GM04503 (cell line): ENCODE data around the gene NAGLU.

Experiments
- DNase-seq: peaks from one replicate; pipeline ENCODE4 v3.0.0-alpha.2; 2012; ENCODE audit warnings: low read depth

Gene NAGLU

GRCh38 chr17:42536048-42536371, at the start of gene NAGLU:
NAGLU (plus strand) TSS chr17:42536241; CDS start chr17:42536273, 32 bp downstream.
- no peak for DNase-seq

GRCh38 chr17:42488032-42488431, 48.0 kb upstream of the NAGLU start:
- DNase-seq: no peak

GRCh38 chr17:42493319-42493718, 42.7 kb upstream of the NAGLU start:
- no peak for DNase-seq

GRCh38 chr17:42494673-42495072, 41.4 kb upstream of the NAGLU start:
- DNase-seq: no peak

GRCh38 chr17:42498828-42499227, 37.2 kb upstream of the NAGLU start:
- DNase-seq: no peak

GRCh38 chr17:42502091-42502490, 34.0 kb upstream of the NAGLU start:
- no peak for DNase-seq

GRCh38 chr17:42502926-42503325, 33.1 kb upstream of the NAGLU start:
- DNase-seq: no peak

GRCh38 chr17:42507671-42508070, 28.4 kb upstream of the NAGLU start:
- no peak for DNase-seq

GRCh38 chr17:42508426-42509165, 27.4 kb upstream of the NAGLU start:
- no peak for DNase-seq

- DNase-seq: no peak
Measured at GRCh38 chr17:42509409-42509808, 26.6 kb upstream of the NAGLU start.

GRCh38 chr17:42509841-42510240, 26.2 kb upstream of the NAGLU start:
- DNase-seq: no peak

- DNase-seq: no peak
Measured at GRCh38 chr17:42512246-42512645, 23.8 kb upstream of the NAGLU start.

- DNase-seq: no peak
Measured at GRCh38 chr17:42512733-42513251, 23.2 kb upstream of the NAGLU start.

- DNase-seq: no peak
Measured at GRCh38 chr17:42513686-42514085, 22.4 kb upstream of the NAGLU start.

GRCh38 chr17:42514279-42514678, 21.8 kb upstream of the NAGLU start:
- DNase-seq: no peak

GRCh38 chr17:42514867-42515266, 21.2 kb upstream of the NAGLU start:
- DNase-seq: no peak

- peak; percentile 81 for DNase-seq
Measured at GRCh38 chr17:42517516-42517915, 18.5 kb upstream of the NAGLU start.

GRCh38 chr17:42518046-42518754, 17.8 kb upstream of the NAGLU start:
- peak; percentile 94 for DNase-seq

GRCh38 chr17:42518755-42519545, 17.1 kb upstream of the NAGLU start:
- no peak for DNase-seq

- peak; percentile 99 for DNase-seq
Measured at GRCh38 chr17:42519546-42520491, 16.2 kb upstream of the NAGLU start.

GRCh38 chr17:42520540-42520951, 15.5 kb upstream of the NAGLU start:
- DNase-seq: no peak

- no peak for DNase-seq
Measured at GRCh38 chr17:42521036-42521435, 15.0 kb upstream of the NAGLU start.
